Muscle layer of colon (tissue), 2 donors: Measurements from ENCODE around the gene RTP4.

ENCODE experiments used
- H3K27ac ChIP-seq: one replicate; pipeline ENCODE4 v1.7.0; 2013; ENCODE audit warnings: low read depth, mild to moderate bottlenecking, low read length, moderate library complexity
- H3K27me3 ChIP-seq, 2 donors: one replicate each; pipeline ENCODE4 v1.7.0; 2013; ENCODE audit warnings: low read length in 2 of 2, mild to moderate bottlenecking in 2 of 2; ENCODE audit not compliant: insufficient read depth in 2 of 2, control insufficient read depth in 1 of 2
- H3K36me3 ChIP-seq: one replicate; pipeline ENCODE4 v1.7.0; 2013; ENCODE audit warnings: mild to moderate bottlenecking, low read length; ENCODE audit not compliant: insufficient read depth
- H3K4me1 ChIP-seq: one replicate; pipeline ENCODE4 v1.7.0; 2013; ENCODE audit warnings: mild to moderate bottlenecking, low read length; ENCODE audit not compliant: insufficient read depth
- H3K4me3 ChIP-seq, 2 donors: one replicate each; pipeline ENCODE4 v1.7.0; 2013; ENCODE audit warnings: low read length in 2 of 2, low read depth in 1 of 2, mild to moderate bottlenecking in 1 of 2, moderate library complexity in 1 of 2
- H3K9ac ChIP-seq: one replicate; pipeline ENCODE4 v1.7.0; 2013; ENCODE audit warnings: low read length
- H3K9me3 ChIP-seq: one replicate; pipeline ENCODE4 v1.7.0; 2013; ENCODE audit warnings: mild to moderate bottlenecking, low read length
- donor health status: abdominal sarcoma.
- donor health status: Adenocarcinoma of cecum.

RTP4 gene, protein sequence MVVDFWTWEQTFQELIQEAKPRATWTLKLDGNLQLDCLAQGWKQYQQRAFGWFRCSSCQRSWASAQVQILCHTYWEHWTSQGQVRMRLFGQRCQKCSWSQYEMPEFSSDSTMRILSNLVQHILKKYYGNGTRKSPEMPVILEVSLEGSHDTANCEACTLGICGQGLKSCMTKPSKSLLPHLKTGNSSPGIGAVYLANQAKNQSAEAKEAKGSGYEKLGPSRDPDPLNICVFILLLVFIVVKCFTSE

DNA sequence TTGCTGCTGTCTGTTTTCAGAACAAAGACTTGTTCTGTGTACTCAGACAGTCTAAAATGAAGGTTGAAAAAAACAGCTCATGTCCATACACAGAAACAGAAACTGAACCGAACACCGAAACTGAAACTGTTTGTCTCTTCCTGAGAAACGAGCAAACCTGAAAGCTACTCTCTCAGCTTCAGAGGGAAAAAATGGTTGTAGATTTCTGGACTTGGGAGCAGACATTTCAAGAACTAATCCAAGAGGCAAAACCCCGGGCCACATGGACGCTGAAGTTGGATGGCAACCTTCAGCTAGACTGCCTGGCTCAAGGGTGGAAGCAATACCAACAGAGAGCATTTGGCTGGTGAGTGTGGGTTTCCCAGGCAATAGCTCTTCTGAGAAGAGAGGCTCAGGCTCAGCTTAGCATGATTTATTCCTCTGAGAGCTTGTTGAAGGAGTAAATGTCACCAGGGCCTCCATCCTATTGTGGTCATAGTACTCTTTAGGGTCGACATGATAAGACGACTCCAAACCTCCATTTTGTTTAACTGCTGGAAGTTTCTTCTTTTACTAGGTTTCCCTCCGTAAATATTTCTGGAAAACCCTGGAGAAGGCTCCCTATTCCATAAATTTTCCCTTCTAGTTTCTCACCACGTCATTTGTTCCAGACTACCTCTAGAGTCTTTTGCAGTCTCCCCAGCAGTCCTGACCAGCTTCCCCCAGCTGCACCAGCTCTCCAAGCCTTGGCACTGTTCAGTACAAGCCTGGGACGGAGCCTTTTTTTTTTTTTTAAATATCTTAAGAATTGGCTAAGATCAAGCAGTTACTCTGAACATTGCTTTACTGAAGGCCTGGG is at the start of gene RTP4:
Gene RTP4 (plus strand): TSS at position 135 of the 838 bp plus-strand sequence. CDS start 57 bp downstream, at position 192.
- Histone ChIP-seq H3K27me3 (no peaks in the 10 kb centered on the region), H3K27ac (peak within 1 kb of the TSS; percentile 87), H3K9ac (peak within 1 kb of the TSS; percentile 59), H3K36me3 (peaks cover 11% of the 10 kb centered on the region), H3K9me3 (no peaks in the 10 kb centered on the region), H3K4me3 (peak within 1 kb of the TSS; percentile 4 to 76), H3K4me1 (peaks cover 10% of the 10 kb centered on the region)

DNA sequence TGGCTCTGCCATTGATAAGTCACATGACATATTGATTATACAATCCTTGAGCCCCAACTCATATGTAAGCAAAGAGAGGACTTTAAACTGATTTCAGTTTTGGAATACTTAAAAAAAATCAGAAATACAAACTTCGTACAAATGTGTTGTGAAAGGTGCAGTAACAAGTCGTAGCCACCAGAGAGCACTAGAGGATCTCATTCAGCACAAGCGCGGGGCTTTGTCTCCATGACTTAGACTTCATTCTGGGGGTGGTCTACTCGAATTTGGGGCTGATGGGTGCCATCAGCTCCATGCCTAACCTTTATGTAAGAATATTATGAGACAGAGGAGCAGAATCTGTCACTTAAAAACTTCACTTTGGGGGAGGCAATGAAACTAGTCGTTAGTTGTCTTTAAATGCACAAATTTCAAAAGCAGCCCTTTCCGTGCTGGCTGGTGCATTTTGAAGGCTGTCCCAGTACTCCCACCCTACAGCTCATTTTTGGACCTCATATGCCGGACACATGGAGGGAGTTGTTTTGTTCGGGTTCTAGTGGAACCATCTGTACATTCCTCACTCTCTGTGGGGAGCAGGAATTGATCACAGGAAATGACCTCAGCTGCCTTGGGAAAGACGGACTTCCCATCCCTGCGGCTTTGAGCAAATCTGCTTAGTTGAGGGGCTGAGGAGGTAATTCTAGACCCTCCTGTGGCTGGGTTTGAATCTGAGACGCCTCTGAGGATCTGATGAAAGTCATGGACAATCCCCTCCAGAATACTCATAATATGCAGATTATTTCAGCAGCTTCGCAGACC is 49.2 kb upstream of the RTP4 start:
- peak overlapping the region; percentile 19 for H3K9ac ChIP-seq
- H3K36me3 ChIP-seq, result no peaks in the 10 kb centered on the region
- H3K27ac ChIP-seq, result no peak overlapping the region
- no peaks in the 10 kb centered on the region for H3K27me3 ChIP-seq
- H3K9me3 ChIP-seq, result no peaks in the 10 kb centered on the region
- peaks cover 14% of the 10 kb centered on the region for H3K4me1 ChIP-seq
- H3K4me3 ChIP-seq, result peak overlapping the region in 1 of 2 donors; percentile 65

GRCh38 chr3:187319699-187320302 is 48.4 kb upstream of the RTP4 start:
- no peaks in the 10 kb centered on the region for H3K36me3 ChIP-seq
- no peak overlapping the region for H3K27ac ChIP-seq
- H3K9me3 ChIP-seq, result no peaks in the 10 kb centered on the region
- H3K9ac ChIP-seq, result no peak overlapping the region
- peak overlapping the region in 1 of 2 donors; percentile 65 for H3K4me3 ChIP-seq
- H3K4me1 ChIP-seq, result peaks cover 14% of the 10 kb centered on the region
- H3K27me3 ChIP-seq, result no peaks in the 10 kb centered on the region

- Histone ChIP-seq H3K27me3 (no peaks in the 10 kb centered on the region), H3K4me1 (peaks cover 14% of the 10 kb centered on the region), H3K27ac (no peak overlapping the region), H3K9ac (no peak overlapping the region), H3K4me3 (no peak overlapping the region), H3K9me3 (no peaks in the 10 kb centered on the region), H3K36me3 (no peaks in the 10 kb centered on the region)
Observed at GRCh38 chr3:187321766-187322165, 46.4 kb upstream of the RTP4 start.

DNA sequence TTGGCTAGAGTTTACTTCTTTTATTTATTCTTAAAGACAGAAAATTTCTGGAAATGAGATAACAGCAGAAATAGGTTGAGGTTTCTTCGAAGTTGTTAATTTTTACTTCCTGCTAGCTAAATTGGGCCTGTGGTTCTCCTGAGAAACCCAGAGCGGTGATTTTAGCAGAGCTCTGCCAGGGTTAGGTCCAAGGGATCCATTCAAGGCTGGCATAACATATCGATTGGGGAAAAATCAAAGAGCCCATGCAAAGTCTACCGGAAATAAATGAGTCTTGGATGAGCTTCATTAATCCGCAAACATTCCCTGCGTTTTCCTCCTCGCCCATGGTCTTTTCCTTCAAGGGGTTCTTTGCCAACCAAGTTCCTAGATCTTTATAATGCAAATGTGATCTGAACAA is 45.9 kb upstream of the RTP4 start:
- H3K4me3 ChIP-seq, result no peak overlapping the region
- no peaks in the 10 kb centered on the region for H3K36me3 ChIP-seq
- no peak overlapping the region for H3K9ac ChIP-seq
- peaks cover 14% of the 10 kb centered on the region for H3K4me1 ChIP-seq
- no peaks in the 10 kb centered on the region for H3K27me3 ChIP-seq
- H3K9me3 ChIP-seq, result no peaks in the 10 kb centered on the region
- H3K27ac ChIP-seq, result no peak overlapping the region

DNA sequence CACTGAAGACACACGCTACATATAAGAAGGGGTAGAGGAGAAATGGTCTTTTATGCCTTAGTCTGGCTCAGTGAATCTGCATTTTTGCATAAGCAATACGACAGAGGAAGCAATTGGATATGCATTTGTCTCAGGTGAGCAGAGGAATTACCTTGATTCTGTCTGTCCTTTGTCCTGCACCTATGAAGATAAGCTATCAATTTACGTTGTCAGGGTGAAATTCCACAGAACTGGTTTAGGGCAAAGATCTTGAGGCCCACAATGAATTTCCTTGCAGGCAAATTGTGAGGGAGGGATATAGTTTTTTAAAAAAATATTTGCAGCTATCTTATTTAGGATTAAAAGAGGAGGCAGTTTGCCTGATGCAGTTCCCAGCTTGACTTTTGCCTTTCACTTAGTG is 45.1 kb upstream of the RTP4 start:
- Histone ChIP-seq H3K36me3 (no peaks in the 10 kb centered on the region), H3K27me3 (no peaks in the 10 kb centered on the region), H3K4me3 (no peak overlapping the region), H3K27ac (no peak overlapping the region), H3K4me1 (peaks cover 14% of the 10 kb centered on the region), H3K9ac (no peak overlapping the region), H3K9me3 (no peaks in the 10 kb centered on the region)

DNA sequence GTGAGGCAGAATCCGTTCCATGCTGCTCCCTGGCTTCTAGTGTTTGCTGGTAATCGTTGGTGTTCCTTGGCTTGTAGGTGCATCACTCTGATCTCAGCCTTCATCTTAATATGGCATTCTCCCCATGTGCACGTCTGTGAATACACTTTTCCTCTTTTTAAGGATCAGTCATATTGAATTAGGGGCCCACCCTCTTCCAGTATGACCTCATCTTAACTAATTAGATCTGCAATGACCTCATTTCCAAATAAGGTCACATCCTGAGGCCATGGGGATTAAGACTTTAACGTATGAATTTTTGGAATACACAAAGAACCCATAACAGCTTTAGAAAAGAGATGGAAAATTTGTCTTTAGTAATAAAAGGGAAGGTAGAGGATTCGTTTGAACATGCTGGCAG is 42.6 kb upstream of the RTP4 start:
- no peak overlapping the region for H3K4me3 ChIP-seq

DNA sequence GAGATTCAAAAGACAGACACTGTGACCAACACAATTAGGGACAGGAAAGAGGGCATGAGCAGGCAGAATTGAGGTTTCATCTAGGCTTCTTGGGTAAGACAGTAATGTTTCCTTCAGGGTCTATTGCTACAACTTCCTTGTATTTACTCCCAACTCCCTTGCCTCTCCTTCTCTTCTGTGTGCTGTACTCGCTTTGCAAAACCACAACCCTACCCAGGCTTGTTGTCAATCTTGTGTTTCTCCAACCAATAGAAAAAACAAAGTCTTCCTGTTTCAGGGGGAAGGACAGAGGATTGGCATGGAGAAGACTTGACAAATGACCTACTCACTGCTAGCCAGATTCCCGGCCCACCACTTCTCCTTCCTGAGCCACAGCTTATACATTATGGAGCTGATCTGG is 40.3 kb upstream of the RTP4 start:
- Histone ChIP-seq H3K4me1 (no peaks in the 10 kb centered on the region), H3K36me3 (no peaks in the 10 kb centered on the region), H3K4me3 (no peak overlapping the region), H3K27me3 (no peaks in the 10 kb centered on the region), H3K9me3 (no peaks in the 10 kb centered on the region), H3K9ac (no peak overlapping the region), H3K27ac (no peak overlapping the region)

More for the DNA sequence above, 42.6 kb upstream of the RTP4 start:
- H3K27ac ChIP-seq, result no peak overlapping the region
- H3K27me3 ChIP-seq, result no peaks in the 10 kb centered on the region
- H3K4me1 ChIP-seq, result no peaks in the 10 kb centered on the region
- H3K9me3 ChIP-seq, result no peaks in the 10 kb centered on the region
- H3K36me3 ChIP-seq, result no peaks in the 10 kb centered on the region
- no peak overlapping the region for H3K9ac ChIP-seq

- no peaks in the 10 kb centered on the region for H3K4me1 ChIP-seq
- H3K36me3 ChIP-seq, result no peaks in the 10 kb centered on the region
- H3K27ac ChIP-seq, result no peak overlapping the region
- H3K9ac ChIP-seq, result no peak overlapping the region
- no peaks in the 10 kb centered on the region for H3K27me3 ChIP-seq
- no peaks in the 10 kb centered on the region for H3K9me3 ChIP-seq
- no peak overlapping the region for H3K4me3 ChIP-seq
Observed at GRCh38 chr3:187328691-187329090, 39.5 kb upstream of the RTP4 start.

DNA sequence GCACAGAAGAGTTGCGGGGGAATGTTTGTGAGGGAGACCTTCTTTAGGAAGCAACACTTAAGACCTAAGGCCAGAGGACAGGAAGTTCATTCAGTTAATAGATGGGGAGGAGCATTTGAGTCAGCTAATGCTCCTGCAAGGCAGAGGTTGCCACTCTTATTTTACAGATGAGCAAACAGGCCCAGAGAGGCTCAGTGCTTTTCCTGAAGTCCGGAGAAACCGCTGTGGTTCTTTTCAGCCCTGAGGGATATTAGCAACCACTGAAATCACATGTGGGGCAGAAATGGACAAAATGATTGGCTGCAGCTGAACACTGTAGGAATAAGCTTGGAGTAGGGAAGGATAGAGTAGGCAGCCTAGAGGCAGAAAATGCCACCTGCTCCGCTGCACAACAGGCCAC is 33.3 kb upstream of the RTP4 start:
- no peak overlapping the region for H3K4me3 ChIP-seq
- H3K9ac ChIP-seq, result no peak overlapping the region
- H3K36me3 ChIP-seq, result no peaks in the 10 kb centered on the region
- no peaks in the 10 kb centered on the region for H3K9me3 ChIP-seq
- no peaks in the 10 kb centered on the region for H3K27me3 ChIP-seq
- H3K27ac ChIP-seq, result no peak overlapping the region
- no peaks in the 10 kb centered on the region for H3K4me1 ChIP-seq

GRCh38 chr3:187336322-187336721 is 31.9 kb upstream of the RTP4 start:
- Histone ChIP-seq H3K4me1 (no peaks in the 10 kb centered on the region), H3K9me3 (no peaks in the 10 kb centered on the region), H3K27me3 (no peaks in the 10 kb centered on the region), H3K27ac (no peak overlapping the region), H3K9ac (no peak overlapping the region), H3K4me3 (no peak overlapping the region), H3K36me3 (no peaks in the 10 kb centered on the region)
